VCaP (cell line): ENCODE measurements around the gene CSNK2A2.

Source experiments
- H3K27ac ChIP-seq: fragments of 450-650 bp; 2 replicates; pipeline ENCODE4 v1.5.1; 2017
- TF ChIP-seq, protein P1 (sequence below): fragments of 450-650 bp; conservative IDR thresholded peaks from 2 replicates; pipeline ENCODE4 v1.5.1; 2017; ENCODE audit warnings: mild to moderate bottlenecking, moderate library complexity

The CSNK2A2 gene

DNA sequence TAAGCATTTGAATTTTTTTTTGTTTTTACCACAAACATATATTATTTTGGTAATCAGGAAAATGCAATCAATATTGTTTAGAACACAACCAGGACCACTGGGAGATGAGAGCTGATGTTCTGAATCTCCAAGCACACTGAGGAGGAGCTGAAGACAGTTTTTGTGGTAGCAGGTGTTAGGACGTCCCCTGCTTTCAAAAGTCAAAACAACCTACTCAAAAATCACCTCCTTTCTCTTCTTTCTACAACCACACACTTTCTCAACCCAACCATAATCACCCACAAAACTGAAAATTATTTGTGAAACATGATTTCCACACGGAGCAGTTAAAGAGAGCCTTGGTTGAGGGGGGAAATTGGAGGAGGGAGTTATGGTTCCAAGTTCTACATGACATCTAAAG is 42.1 kb downstream of the CSNK2A2 start:
- TF ChIP-seq, protein P1, sequence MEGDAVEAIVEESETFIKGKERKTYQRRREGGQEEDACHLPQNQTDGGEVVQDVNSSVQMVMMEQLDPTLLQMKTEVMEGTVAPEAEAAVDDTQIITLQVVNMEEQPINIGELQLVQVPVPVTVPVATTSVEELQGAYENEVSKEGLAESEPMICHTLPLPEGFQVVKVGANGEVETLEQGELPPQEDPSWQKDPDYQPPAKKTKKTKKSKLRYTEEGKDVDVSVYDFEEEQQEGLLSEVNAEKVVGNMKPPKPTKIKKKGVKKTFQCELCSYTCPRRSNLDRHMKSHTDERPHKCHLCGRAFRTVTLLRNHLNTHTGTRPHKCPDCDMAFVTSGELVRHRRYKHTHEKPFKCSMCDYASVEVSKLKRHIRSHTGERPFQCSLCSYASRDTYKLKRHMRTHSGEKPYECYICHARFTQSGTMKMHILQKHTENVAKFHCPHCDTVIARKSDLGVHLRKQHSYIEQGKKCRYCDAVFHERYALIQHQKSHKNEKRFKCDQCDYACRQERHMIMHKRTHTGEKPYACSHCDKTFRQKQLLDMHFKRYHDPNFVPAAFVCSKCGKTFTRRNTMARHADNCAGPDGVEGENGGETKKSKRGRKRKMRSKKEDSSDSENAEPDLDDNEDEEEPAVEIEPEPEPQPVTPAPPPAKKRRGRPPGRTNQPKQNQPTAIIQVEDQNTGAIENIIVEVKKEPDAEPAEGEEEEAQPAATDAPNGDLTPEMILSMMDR, result no peak
- no peak overlapping the region for H3K27ac ChIP-seq

DNA sequence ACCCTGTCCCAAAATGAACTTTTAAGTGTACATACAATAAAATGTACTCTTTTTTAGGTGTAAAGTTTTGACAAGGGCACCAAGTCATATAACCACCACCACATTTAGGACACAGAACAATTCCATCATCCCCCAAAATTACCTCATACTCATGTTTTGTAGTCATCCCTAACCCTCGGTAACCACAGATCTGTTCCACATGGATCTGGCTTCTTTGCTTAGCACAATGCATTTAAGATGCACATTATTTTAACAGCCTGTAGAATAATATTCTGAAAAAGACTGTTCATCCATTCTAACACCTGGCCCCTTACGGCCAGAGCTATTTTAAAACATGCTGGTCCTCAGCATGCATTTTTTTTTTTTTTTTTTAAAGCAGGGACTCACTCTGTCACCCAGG is 43.6 kb downstream of the CSNK2A2 start:
- TF ChIP-seq, protein P1, result no peak
- no peak overlapping the region for H3K27ac ChIP-seq

DNA sequence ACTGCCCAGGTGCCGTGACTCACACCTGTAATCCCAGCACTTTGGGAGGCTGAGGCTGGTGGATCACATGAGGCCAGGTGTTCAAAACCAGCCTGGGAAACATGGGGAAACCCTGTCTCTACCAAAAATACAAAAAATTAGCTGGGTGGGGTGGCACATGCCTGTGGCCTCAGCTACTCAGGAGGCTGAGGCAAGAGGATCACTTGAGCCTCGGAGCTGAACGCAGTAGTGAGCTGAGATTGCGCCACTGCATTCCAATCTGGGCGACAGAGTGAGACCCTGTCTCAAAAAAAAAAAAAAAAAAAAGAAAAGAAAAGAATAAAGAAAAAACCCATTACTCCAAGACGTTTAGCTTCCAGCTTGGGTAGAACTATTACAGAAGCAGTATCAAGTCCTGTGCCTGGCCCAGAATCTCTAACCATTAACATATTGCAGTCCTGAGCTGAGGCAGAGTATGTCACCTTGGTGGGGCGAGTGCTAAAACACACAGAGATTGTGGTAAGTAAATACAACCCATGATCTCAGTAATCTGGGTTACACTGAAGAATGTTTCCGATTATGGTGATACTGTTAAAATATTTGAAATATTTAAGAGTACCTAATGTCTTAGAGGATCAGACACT is 45.5 kb downstream of the CSNK2A2 start:
- TF ChIP-seq, protein P1, result no peak
- no peak overlapping the region for H3K27ac ChIP-seq

DNA sequence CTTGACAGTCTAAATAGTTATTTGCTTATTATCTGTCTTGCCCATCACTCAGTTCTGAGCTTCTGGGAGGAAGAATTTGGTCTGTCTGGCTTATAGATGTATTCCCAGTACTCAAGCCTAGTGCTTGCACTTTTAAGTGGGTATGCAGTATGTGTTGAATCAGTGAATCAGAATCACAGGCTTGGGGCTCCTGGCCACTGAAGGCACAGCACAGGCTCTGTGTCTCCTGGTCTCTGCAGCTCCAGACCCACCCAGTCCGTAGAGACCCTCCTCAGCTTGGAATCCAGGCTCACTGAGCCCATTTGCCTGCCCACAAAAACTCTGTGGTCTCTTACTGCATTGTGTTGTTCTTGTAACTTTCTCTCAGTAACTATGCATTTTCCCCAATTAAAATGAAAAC is 49.4 kb downstream of the CSNK2A2 start:
- TF ChIP-seq, protein P1, result no peak
- H3K27ac ChIP-seq, result no peak overlapping the region

DNA sequence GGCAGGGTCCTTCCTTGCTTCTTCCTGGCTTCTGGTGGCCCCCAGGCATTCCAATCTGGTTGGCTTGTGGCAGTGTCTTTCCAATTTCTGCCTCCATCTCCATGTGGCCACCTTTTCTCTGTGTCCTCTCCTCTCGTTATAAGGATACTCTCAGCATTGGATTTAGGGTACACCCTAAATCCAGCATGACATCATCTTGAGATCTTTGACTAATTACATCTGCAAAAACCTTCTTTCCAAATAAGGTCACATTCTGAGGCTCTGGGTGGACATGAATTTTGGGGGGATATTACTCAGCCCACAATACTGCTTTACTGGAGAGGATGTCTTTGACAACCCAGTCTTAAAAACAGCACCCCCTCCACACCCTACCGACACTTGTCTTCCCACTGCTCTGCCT is 49.8 kb downstream of the CSNK2A2 start:
- no peak overlapping the region for H3K27ac ChIP-seq
- TF ChIP-seq, protein P1, result no peak

DNA sequence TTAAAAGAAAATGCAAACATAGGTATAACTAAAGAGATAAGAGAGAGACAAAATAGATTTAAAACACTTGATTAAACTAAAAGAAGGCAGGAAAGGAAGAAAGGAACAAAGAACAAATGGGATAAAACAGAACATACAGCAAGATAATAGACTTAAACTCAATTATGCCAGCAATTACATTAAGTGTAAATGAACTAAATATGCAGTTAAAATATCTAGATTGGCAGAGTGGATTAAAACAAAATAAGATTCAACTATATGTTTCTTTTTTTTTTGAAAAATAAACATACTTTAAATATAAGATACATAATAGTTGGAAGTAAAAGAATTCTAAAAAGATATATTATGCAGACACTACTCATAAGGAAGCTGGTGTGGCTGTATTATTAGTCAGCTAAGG is 59.1 kb downstream of the CSNK2A2 start:
- TF ChIP-seq, protein P1, result no peak
- no peak overlapping the region for H3K27ac ChIP-seq

DNA sequence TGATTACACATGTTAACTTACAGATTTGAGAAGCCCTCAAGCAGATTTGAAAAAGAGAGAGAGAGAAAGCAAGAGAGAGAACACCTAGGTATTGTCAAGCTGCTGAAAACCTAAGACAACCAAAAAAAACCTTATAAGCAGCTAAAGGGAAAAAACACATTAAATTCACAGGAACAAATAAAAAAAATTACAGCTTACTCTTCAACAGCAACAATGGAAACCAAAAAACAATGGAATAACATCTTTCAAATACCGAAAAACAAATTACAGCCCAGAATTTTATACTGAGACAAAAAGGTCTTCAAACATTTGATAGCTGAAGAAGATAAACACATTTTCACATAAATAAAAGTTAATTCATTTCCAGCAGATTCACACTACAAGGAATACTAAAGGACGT is 60.3 kb downstream of the CSNK2A2 start:
- TF ChIP-seq, protein P1, result no peak
- H3K27ac ChIP-seq, result no peak overlapping the region
